Fibroblast of skin of right quadriceps (primary cell): Measurements from ENCODE around the gene PID1.
A peak's percentile ranks its signal among the peaks of the same experiment; 100 is the strongest.
"Not testable (repeated sequence)": the region's sequence is repeated elsewhere in the genome, so short reads cannot be mapped to it uniquely, and the experiment has no call there.

ENCODE experiments used
- DNase-seq: peaks from one replicate; pipeline ENCODE4 v3.0.0-alpha.2; 2013

Gene PID1

DNA sequence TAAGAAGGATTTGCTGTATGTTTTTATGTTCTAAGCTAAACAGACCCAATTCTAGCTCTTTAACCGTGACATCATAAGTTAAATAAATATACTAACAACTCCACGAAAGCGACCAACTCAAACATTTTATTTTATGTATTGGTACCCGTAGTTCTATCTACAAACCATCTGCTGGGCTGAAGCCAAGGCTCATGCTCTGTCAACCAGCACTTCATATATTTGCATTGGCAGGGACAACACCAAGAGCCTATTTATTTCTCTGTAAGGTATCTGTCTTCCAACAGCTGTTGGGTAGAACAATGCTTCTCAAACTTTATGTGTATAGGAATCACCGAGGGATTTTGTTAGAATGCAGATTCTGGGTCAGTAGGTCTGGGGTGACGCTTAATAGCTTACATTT is 64.5 kb downstream of the PID1 start:
- no peak for DNase-seq

DNA sequence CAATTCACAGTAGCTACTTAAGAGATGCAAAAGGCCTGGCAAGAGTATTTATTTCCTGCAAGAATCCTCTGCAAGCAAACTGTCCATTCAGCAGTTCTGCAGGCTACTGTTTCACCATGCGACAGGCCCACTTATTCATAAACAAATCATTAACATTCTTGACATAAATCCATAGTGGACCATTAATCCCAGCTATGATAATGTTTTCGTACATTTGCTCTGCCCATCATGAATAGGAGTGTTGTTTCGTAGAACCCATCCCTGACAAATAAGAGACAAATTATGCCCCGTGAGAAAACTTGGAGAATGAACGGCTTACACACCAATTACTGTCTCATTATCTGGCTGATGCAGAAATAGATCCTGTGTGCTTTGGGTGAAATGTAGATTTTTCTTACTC is 65.4 kb downstream of the PID1 start:
- DNase-seq: no peak

DNA sequence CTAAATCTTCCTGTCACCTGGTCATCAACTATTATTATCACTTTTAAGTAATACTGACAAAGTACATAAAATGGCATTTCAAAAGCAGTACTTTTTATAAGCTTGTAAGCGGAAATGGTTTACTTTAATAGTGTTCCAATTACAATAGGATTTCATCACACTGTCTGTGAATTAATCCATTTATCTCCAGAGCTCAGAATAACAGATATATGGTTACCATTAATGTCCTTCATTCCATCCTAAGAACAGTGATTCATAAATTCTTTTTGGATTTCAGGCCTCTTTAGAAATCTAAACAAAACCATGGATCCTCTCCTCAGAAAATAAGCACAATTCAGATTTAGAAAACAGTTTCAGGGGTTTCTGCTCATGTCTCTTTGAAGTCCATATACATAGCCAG is 68.4 kb downstream of the PID1 start:
- peak; percentile 2 for DNase-seq

DNA sequence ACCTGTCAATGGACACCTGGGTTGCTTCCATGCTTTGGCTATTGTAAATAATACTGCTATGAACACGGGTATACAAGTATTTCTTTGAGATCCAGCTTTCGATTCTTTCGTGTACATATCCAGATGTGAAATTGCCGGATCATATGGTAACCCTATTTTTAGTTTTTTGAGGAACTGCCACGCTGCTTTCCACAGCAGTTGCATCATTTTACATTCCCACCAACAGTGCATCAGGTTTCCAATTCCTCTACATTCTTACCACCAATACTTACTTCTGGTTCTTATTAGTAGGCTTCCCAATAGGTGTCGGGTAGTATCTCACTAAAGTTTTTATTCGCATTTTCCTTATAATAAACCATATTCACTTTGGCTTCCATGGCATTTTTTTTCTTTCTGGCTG is 69.6 kb downstream of the PID1 start:
- DNase-seq: peak; percentile 3

DNA sequence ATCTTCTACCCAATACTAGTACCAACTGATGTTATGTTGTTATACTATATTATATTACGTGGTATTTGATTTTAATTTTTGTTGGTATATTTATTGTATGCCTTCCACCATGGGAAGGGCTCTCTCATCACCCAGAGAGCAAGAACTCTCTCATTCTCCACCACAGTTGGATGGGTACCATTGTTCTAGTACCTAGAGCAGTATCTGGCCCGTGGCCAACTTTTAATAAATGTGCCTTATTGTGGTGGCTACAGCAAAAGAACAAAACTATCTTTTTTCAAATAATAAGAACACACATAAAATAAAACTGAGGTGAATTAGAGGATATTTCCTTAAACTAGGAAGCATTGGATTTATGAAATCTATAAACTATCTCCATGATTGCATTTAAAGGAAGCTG is 71.8 kb downstream of the PID1 start:
- no peak for DNase-seq

DNA sequence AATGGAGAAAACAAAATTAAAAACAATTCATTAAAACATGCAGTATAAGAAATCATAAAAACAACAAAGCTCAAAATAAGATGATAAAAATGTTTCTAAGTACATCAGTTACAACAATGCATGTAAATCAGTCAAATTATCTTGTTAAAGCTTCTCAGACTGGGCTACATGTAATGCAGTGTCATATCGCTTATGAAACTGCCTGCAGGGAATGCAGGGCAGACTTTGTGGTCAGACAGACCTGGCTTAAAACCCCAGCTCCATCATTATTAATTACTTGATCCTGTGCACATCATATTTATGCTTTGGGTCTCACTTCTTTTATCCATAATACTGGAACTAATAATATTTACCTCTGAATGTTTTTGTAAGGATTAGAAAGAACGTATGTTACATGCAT is 74.6 kb downstream of the PID1 start:
- DNase-seq: no peak

DNA sequence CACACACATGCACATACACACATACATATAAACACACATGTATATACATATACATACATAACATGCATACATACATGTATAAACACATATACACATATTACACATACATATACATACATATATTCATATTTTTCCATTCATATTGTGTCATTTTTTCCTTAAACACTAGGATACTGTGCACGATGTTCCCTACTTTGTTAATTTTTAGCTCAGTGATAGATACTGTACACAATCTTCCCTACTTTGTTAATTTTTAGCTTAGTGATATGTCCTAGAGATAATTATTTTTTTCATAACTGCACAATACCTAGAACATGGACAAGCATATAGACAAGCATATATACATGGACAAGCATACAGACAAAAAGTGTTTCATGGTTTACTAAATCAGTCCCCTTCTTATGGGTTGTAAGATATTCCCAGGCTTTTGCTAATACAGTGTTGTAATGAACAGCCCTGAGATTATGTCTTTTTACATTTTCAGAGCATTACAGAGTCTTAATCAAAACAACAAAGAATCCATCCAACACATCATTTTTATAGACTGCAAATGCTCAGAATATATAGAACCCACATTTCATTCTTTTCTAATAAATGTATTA is 75.6 kb downstream of the PID1 start:
- DNase-seq: no peak

DNA sequence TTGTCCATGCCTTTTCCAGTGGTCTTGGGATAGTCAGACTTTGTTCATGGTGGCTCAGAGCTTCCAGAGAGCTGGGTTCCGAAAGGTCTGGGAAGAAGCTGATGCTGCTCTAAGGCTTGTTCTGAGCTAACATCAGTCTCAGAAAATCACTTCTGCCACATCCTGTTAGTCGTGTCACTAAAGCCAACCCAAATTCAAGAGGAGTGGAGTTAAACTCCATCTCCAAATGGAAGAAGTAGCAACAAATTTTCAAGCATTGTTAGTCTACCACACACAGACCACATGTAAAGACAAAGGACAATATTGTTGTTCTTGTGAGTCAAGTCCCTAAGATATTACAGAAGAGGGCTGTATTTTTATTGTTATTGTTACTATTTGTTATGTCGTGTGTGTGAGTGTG is 77.8 kb downstream of the PID1 start:
- no peak for DNase-seq

DNA sequence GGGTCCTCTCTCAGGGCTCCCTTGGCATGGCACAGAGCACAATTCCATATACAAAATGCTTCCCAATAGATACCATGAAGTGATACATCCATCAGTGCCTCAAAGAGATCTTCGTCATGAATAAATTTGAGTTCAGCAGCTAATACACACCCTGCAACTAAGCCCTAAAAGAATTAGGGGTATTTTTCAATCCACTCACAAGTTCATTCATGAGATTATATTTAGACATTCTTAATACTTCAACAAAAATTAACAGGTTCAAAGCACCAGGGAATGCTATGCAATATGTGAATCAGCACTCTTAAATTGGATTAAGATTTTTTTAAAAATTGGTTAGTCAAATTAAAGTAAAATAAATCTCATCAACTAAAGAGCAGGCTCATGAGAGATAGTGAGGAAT is 79.7 kb downstream of the PID1 start:
- DNase-seq: no peak

DNA sequence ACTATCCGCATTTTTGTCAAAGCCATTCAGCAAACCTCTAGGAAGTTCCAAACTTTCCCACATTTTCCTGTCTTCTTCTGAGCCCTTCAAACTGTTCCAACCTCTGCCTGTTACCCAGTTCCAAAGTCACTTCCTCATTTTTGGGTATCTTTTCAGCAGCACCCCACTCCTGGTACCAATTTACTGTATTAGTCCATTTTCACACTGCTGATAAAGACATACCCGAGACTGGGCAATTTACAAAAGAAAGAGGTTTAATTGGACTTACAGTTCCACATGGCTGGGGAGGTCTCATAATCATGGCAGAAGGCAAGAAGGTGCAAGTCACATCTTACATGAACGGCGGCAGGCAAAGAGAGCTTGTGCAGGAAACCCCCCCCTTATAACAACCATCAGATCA is 84.0 kb downstream of the PID1 start:
- not testable (repeated sequence) for DNase-seq

DNA sequence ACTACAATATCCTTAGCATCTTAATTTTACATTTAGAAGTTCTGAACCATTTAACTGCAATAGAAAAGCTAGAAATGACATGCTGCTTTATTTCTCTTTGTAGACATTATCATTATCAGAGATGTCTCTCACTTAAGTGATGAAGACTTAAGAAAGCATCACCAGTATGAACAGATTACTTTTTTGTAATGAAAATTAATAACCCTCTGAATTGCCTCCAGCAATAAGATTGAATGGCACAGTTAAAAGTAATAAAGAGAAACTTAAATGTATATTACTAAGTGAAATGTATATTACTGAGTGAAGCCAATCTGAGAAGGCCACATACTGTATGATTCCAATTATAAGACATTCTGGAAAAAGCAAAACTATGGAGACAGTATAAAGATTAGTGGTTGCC is 89.4 kb downstream of the PID1 start:
- DNase-seq: no peak

DNA sequence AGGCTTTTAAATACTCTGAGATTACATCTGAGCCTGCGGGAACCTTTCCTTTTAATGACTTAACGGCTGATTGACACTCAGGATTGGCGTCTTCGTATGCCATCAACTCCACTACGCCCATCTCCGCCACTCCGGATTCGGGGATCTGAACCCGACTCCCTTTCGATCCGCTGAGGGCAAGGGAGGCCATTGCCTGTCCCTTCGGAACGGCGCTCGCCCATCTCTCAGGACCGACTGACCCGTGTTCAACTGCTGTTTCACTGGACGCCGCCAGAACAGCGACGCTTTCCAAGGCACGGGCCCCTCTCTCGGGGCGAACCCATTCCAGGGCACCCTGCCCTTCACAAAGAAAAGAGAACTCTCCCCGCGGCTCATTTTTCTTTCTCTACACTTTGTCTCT is 90.4 kb downstream of the PID1 start:
- no peak for DNase-seq

DNA sequence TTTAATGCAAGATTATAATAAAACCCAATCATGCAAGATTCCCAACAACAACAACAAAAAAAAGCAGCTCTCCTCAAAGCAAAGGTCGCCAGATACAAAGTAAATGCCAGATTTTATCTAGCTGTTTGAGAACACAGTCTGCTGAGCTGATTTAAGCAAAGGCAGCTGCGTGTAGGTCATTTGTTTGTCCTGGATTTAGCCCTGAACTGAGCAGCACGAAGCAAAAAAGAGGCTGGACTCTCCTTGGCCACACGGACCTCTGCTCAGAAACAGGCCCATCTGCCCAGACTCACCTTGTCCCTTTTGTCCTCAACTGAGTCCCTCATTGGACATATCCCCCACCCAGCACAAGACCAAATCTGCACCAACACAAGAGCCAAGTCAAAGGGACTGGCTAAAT is 91.5 kb downstream of the PID1 start:
- DNase-seq: no peak

DNA sequence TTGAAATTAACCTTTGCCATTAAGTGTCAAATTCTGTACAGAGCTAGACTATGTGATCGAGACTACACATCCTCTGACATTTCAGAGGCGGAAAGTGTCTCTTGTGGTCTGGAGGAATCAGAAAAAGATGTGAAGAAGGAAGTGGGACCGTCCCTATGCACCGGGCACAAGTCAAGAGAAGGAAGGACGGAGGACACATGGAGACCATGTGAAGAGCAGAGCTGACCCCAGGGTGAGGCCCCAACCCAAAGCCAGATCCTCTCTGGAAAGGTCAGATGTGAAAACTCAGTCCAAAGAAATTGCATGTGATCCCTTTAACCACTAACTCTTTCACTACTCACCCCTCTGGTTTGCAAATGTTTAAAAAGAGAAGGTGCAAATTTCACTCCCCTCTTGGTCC is 92.4 kb downstream of the PID1 start:
- DNase-seq: no peak

DNA sequence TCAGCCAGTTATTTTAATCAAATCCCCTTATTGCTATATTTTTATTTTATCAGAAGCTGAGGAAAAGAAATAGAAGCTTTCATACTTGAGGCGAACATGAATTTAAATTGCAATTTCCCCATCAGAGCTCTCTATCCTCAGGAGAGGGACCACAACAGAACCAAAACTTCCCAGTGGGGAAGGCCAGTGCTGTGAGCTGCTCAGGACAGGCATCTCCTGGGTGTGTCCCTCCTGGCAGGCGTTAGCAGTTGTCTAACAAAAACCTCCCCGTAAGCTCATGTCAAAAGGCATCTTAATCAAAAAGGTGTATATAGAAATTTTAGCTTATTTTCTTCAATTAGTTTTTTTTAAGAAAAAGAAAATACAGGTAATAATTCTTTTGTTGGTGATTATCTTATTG is 93.0 kb downstream of the PID1 start:
- no peak for DNase-seq

DNA sequence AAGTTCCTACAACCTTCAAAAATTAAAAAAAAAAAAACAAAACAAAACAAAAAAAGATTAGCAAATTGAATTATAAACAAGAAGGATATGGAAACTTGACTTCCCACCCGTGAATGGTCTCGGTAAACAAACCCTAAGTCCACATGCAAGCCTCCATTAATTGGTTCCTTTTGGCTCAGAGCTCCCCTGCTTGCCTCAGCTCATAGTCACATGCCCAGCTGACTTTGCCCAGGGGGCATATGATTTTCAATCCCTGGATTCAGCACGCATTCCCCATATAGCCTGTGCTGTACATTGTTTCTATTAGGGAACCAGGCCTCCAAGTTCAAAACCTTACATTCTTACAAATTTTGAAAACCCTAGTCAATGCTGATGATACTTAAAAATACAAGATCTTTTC is 95.0 kb downstream of the PID1 start:
- DNase-seq: no peak

DNA sequence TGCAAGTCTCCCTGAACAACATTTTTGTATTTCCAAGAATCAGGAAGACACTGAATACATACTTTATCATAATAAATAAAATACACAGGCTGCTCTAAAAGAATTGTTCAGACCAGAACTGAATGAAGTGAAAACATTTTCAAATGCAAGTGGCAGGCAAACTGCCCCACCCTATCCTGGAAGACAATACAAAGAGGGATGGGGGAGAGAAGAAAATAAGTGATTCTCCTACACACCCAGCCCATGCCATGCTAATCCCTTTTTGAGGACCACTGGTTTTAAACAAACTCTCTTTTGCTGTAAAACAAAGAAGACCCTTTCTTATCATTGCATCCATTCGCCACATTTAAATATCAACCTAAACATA is 95.6 kb downstream of the PID1 start:
- DNase-seq: no peak

DNA sequence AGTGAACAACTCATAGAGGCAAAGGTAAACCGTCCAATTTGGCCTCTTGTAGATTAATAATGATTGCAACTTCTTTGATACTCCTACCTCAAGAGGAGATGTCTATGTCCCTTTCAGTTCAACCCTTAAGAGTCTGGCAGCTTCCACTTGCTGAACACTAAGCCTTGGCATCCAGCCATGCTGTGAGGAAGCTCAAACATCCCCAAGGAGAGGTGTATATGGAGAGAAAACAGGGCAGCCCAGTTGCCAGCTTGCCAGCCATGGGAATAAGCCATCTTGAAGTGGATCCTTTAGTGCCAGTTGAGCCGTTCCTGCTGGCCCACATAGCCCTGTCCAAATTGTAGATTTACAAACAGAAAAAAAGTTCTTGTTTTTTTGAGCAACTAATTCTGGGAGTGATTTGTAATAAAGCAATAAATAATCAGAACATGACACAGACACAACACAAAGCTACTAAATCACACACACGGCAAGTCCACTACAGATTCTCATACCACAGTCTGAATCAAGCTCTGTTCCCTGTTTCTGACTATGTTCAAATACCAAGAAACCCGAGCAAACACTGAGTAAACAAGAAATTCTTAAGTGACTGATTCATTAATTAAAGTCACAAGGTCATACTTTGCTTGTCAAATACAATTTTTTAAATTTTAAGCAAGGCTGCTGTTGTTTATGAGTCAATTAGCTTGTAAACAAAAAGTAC is 96.1 kb downstream of the PID1 start:
- DNase-seq: no peak

DNA sequence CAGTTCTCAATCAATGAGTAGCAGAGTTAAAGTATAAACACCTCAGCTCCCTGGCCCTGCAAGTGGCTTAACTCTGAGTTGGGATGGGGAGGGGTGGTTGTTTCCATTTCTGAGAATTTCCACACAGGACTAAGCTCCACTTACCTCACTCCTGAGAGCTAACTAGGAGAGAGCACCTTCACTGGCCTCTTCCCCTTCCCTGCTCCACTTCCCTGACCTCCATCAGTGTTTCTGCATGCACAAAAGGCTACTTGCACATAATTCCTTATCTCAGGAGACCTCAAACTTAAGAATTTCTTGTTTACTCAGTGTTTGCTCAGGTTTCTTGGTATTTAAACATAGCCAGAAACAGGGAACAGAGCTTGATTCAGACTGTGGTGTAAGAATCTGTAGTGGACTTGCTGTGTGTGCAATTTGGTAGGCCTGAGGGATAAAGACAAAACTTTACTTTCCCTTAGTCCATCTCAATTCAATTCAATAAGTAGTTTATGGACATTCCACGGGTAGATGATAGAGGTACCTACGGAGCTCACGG is 97.2 kb downstream of the PID1 start:
- DNase-seq: no peak

DNA sequence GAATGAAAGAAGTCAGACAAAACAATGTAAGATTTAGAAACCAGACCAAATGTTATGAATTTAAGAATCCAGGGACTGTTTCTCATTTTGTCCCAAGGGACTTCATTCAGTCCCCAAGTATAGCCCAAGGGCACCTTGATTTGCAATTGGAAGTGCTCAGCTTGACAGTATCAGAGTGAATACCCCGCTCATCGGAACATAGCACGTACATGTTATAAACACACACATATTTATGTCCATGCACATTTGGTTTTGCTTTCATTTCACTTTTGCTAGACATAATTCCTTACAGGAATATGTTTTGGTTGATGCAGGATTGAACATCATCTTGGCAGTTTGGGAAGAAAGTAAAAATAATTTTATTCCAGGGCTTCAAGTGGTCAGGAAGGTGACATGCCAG is 100.2 kb downstream of the PID1 start:
- no peak for DNase-seq

DNA sequence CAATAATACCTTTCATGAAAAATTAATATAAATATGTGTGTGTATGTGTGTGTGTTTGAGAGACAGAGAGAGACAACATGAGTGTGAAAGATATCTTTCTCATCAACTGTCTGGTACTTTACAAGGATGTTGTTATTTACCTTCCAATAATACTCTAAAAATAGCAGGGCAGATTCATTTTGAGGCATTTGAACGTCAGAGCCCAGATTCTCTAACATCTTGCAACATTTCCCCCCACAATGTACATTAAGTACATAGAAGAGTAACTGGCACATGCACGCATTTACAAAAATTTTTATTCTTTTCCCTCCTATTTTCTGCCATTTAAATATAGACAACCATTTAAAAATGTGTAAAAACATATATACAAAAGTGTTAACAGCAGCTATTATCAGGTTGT is 100.9 kb downstream of the PID1 start:
- no peak for DNase-seq

DNA sequence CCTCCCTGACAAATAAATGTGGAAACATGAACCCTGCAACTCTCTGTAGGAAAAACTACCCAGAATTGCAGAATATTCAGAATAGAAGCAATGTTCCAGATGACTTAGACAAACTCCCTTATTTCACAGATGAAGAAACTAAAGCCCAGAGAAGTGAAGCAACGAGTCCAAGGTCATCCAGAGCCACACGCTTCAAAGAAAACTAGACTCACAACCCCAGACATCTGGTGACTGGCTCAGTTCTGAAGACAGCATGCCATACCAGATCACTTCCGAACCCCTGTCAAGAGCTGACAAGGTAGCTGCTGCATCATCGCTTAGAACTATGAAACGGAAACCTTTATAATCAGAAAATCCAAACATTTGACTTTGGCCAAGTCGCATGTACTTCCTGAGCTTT is 101.3 kb downstream of the PID1 start:
- no peak for DNase-seq

DNA sequence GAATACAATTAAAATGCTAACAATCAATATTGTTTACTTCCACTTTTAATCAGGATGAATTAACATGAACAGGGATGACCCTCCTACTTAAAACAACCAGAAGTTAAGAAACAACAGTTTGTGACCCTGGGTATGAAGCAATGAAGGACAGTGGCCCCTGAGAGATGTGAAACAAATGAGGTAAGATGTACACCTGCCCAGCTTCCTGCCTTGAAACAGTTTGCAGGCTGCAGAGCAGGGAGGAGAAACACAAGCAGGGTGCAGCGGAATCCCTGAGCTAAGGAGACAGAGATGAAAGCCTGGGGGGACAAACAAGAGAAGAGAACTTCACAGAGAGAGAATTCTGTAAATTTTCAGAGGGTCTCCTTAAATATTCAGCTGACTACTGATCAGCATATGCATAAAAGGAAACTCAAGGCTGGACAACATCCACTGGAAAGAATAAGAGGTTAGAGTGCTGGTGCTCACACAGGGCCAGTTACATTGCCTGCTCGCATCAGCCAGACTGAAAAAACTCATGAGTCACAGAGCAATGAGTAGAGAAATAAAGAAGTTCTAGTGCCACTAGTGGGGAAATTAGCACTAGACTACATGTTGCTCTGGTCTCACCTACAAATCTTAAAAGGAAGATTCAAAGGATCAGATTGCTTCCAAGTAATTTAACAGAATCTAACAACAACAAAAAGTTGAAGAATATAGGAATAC is 106.4 kb downstream of the PID1 start:
- DNase-seq: peak; percentile 6

DNA sequence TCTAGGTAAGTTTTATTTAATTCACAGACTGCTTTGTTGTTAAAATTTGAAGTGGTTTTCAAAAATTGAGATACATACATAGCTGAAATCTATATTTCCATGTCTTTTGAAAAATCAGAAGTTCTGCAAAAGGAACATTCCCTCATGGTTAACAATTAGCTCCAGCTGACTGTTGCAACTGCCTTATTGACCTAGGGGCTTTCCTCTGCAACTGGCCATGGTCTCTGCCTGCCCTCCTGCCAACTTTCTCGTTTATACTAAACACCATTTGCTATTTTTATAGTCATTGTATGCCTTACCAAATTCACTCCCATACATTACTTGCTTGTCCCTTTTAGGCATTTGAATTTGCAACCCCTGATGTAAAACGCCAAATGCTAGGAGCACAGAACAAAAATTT is 107.2 kb downstream of the PID1 start:
- no peak for DNase-seq
